Measurements from ENCODE around the gene DDX49. TPM values are rescaled to one million over a fixed set of nuclear protein-coding genes. Genes with fewer than 3 reads are reported as not detected.
"Not testable (repeated sequence)": the region's sequence is repeated elsewhere in the genome, so short reads cannot be mapped to it uniquely, and the experiment has no call there.

Gene DDX49
- total RNA-seq, 1 donor from 2014 or later, result 55.0 TPM

GRCh38 chr19:18908917-18909619 is 10.4 kb upstream of the DDX49 start:
- DNase-seq (ENCODE audit: low read depth), result no peak

- DNase-seq (ENCODE audit: low read depth), result no peak
Measured at GRCh38 chr19:18910010-18910409, 9.5 kb upstream of the DDX49 start.

- no peak for DNase-seq (ENCODE audit: low read depth)
Measured at GRCh38 chr19:18910801-18911436, 8.6 kb upstream of the DDX49 start.

- no peak for DNase-seq (ENCODE audit: low read depth)
Measured at GRCh38 chr19:18912933-18913332, 6.6 kb upstream of the DDX49 start.

GRCh38 chr19:18913466-18913865 is 6.0 kb upstream of the DDX49 start:
- no peak for DNase-seq (ENCODE audit: low read depth)

GRCh38 chr19:18915639-18916038 is 3.9 kb upstream of the DDX49 start:
- DNase-seq (ENCODE audit: low read depth), result peak; percentile 70

- DNase-seq (ENCODE audit: low read depth), result not testable (repeated sequence)
Measured at GRCh38 chr19:18917593-18917992, 1.9 kb upstream of the DDX49 start.

- no peak for DNase-seq (ENCODE audit: low read depth)
Measured at GRCh38 chr19:18919900-18920214, 342 bp downstream of the DDX49 start.

- DNase-seq (ENCODE audit: low read depth), result no peak
Measured at GRCh38 chr19:18920400-18920799, 885 bp downstream of the DDX49 start.

GRCh38 chr19:18921593-18921992 is 2.1 kb downstream of the DDX49 start:
- no peak for DNase-seq (ENCODE audit: low read depth)

- no peak for DNase-seq (ENCODE audit: low read depth)
Measured at GRCh38 chr19:18922228-18922985, 2.9 kb downstream of the DDX49 start.

- DNase-seq (ENCODE audit: low read depth), result no peak
Measured at GRCh38 chr19:18924684-18925213, 5.2 kb downstream of the DDX49 start.

GRCh38 chr19:18928018-18928805 is 8.7 kb downstream of the DDX49 start:
- no peak for DNase-seq (ENCODE audit: low read depth)

- no peak for DNase-seq (ENCODE audit: low read depth)
Measured at GRCh38 chr19:18929311-18929710, 9.8 kb downstream of the DDX49 start.

GRCh38 chr19:18931316-18932162 is 12.0 kb downstream of the DDX49 start:
- DNase-seq (ENCODE audit: low read depth), result no peak

- no peak for DNase-seq (ENCODE audit: low read depth)
Measured at GRCh38 chr19:18932216-18932841, 12.8 kb downstream of the DDX49 start.

- DNase-seq (ENCODE audit: low read depth), result no peak
Measured at GRCh38 chr19:18933297-18933696, 13.8 kb downstream of the DDX49 start.

- DNase-seq (ENCODE audit: low read depth), result no peak
Measured at GRCh38 chr19:18939163-18939562, 19.6 kb downstream of the DDX49 start.

- DNase-seq (ENCODE audit: low read depth), result peak; percentile 93
Measured at GRCh38 chr19:18939922-18940768, 20.6 kb downstream of the DDX49 start.

Measured in myocyte (in vitro differentiated cells).